GM21619 (cell line): ENCODE results near the gene PRIMPOL.
A peak's percentile ranks its signal among the peaks of the same experiment; 100 is the strongest.
"Not testable (repeated sequence)": the region's sequence is repeated elsewhere in the genome, so short reads cannot be mapped to it uniquely, and the experiment has no call there.

Source experiments
- ATAC-seq: cut with Tn5 transposase; IDR thresholded peaks from one replicate; pipeline ENCODE4 v1.9.1; 2021; ENCODE audit not compliant: unreplicated experiment

The PRIMPOL gene

GRCh38 chr4:184636897-184637296, 12.6 kb upstream of the PRIMPOL start:
- no peak for ATAC-seq

DNA sequence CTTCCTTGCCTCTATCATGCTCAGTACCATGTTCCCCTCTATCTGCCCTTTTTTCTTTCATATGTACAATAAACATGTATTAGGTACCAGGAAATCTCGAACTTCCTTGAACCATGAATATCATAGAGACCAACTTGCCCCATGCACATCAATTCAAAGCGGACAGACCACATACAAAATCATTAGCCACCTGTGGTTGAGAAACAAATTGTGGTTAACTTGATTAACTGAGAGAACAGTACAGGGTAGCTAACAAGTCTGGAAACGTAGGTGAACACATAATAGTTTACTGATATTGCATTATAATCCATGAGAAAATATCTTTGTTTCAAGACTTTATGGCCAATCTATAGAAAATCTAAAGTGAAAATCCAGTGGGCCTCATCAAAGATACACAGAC, 8.5 kb upstream of the PRIMPOL start:
- peak; percentile 65 for ATAC-seq

DNA sequence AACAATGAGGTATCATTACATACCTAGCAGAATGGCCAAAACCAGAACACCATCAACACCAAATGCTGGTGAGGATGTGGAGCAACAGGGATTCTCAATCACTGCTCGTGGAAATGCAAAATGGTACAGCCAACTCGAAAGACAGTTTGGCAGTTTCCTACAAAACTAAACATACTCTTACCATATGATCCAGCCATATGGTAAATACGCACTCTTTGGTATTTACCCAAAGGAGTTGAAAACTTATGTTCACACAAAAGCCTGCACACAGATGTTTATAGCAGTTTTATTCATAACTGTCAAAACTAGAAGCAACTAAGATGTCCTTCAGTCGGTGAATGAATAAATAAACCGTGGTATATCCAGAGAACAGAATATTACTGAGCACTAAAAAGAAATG, 8.1 kb upstream of the PRIMPOL start:
- ATAC-seq = no peak

DNA sequence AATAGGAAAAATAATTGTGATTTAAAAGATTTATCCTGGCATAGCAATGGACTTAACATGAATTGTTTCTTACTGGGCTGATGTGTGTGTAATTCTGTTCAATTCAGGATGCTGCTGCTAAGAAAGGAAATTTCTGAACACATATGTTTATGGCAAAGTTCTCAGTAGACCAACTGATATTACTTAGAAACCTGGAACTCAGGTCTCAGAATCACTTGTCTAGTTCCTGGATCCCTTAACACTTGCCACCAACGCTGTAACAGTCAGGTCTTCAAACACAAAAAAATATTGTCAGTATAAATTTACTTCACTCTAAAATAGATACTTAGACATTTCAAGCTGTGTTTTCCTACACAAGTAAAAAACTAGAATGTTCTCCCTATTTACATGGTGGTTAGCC, 5.8 kb upstream of the PRIMPOL start:
- ATAC-seq = no peak

DNA sequence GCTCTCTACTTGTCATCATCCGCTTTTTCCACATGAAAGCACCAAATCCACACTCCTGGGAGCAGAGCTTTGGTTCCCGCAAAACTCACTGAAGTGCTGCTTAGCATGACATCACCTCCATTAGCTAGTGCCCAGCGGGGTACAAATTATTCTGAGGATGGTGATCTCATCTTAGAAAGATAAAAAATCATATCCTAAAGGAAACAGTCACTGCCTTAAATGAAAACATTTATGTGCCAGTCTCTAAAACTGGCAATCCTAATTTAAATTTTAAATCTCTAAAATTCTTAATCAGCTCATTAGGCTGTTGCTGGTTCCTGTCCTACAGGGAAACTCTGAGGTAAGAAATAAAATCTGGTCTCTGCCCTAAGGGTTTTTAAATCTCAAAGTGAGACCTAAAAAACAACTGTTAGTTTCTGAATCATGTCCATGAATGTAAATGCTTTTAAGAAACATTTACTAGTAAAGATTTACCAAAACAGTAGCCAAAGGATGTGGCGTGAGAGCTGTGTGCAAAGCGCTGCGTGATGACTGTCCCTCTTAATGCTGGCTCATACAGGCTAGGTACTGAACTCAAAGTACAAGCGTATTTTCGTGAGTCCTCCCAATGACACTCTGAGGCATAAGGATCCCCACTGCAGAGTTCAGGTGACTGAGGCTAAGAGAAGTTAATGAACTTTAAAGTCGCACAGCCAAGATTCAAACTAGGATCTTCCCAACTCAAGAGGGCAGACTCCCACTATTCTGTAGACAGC, 4.8 kb upstream of the PRIMPOL start:
- no peak for ATAC-seq

DNA sequence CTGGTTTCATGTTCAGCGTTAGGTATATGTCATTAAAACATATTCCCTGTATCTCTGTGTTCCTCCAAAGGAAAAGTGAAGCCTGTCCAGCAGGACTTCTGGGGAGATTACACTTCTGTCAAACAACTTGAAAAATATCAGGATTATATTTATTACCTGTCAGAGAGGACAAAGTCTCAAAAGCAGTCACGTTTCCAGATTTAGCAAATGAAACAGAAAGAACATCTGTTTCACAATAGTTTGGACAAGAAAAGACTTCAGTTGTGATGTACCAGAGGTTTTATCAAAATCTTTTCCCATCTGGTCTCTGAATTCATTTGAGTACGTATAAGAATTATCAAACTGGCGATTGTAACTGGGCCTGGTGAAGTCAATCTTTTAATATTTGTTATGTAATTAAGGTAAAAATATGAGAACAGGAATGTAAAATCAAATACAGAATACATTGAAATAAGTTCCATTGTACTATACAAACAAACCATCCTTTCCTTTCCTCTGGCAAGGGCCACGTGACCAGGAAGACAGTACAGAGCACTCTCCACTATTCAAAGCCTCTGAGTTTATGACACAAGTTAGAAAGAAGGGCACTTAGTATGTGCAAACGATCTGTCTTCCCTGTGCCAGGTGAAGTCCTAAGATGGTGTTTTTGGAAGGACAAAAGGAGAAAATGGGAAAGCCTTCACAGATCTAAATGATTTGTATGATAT, 3.5 kb upstream of the PRIMPOL start:
- no peak for ATAC-seq

GRCh38 chr4:184647266-184648053, 2.1 kb upstream of the PRIMPOL start:
- no peak for ATAC-seq

GRCh38 chr4:184648054-184648312, 1.6 kb upstream of the PRIMPOL start:
- no peak for ATAC-seq

DNA sequence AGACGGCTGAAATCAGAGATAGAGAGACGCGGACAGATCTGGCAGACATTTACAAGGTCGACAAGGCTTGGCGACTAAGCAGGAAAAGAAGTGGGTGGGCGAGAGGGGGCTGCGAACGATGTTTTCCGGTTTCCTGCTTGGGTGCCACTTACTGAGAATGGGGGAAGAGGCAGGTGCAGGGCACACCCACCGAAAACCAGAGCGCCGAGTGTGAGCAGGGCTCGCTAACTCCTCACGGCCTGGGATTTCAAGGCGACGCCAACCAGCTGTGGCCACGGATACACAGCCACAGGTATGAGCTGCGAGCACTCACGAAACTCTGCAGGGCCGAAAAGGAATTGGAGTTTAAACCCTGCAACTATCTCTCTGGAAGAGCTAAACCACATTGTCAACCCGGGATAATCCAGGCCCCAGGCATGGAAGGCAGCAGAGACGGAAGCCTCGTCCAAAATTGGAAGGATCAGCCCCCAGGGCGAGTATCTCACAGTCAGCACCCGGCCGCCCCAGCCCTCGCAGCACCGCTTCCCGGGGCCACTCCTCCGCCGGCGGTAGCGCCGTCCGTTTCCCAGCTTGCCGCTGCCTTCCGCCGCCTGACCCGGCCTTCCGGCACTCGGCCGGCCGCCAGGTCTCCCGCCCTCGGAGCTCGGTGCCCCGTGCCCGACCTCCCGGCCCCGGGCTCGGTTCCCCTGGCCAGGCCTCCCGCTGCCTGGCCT, 1.1 kb upstream of the PRIMPOL start:
- ATAC-seq = peak; percentile 31

DNA sequence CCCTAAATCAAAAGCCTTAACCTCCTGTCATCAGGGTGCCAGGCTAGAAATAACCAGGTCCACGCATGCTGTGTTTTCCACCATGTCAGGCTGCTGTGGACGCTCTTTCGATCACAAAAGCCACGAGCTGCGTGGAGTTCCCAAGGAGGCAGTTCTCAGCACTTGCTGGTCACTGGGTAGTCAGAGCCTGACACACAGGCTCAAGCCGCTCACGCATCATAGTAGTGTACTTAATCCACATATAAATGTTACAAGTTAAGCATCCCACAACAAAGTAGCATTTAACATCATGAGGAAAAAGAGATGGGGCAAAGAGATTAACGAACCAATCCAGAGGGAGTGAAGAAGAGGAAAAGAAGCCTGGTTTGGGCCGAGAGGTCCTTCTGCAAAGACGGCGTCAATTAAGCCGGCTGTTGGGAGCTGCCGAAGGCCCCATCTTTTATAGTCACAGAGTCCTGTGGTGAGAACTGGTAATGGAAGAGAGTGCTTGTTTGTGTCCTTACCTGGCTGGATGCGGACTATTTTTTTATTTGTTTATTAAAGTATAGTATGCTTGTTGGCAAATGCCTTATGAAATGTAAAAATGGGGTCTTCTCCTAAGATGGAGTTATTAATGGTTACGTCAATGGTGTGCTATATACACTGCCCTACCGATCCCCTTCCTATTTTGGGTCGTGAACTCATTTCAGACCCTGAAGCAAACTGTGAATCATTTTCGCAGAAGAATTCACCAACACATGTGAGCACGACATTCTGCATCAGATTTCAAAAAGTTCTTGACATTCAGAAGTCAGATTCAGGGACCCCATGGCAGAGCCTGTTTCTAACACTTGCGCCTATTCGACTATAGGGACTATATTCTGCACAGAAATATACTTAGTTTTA, 675 bp downstream of the PRIMPOL start:
- peak; percentile 13 for ATAC-seq

GRCh38 chr4:184651899-184652298, 2.4 kb downstream of the PRIMPOL start:
- no peak for ATAC-seq

DNA sequence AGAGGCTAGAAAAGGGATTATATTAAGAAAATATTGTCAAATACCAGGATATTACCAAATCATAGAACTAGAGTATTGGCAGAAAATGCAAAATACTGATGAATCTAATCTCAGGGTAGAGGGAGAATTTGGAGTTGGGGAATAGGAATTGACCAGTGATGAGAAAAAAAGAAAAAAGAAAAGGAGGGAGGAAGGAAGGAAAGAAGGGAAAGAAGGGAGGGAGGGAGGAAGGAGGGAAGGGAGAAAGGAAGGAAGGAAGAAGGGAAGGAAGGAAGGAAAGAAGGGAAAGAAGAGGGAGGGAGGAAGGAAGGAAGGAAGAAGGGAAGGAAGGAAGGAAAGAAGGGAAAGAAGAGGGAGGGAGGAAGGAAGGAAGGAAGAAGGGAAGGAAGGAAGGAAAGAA, 3.1 kb downstream of the PRIMPOL start:
- ATAC-seq = not testable (repeated sequence)

DNA sequence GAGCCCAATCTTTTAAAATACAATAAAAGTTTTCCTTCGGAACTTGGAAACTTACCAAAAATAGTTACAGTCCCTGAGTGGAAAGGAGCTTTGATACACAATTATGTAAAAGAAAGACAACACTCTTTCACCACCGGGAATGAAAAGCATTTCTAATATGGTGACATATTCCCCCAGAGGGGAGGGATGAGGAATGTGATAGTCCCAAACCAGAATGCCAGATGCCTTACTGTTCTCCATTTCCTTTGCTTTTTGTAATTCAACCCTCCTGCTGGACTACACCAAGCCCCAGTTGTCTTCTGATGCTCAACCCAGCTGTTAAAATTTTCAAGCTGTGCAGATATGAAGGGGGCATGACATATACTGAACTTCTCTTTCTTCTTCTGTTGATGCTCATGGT, 4.1 kb downstream of the PRIMPOL start:
- no peak for ATAC-seq

DNA sequence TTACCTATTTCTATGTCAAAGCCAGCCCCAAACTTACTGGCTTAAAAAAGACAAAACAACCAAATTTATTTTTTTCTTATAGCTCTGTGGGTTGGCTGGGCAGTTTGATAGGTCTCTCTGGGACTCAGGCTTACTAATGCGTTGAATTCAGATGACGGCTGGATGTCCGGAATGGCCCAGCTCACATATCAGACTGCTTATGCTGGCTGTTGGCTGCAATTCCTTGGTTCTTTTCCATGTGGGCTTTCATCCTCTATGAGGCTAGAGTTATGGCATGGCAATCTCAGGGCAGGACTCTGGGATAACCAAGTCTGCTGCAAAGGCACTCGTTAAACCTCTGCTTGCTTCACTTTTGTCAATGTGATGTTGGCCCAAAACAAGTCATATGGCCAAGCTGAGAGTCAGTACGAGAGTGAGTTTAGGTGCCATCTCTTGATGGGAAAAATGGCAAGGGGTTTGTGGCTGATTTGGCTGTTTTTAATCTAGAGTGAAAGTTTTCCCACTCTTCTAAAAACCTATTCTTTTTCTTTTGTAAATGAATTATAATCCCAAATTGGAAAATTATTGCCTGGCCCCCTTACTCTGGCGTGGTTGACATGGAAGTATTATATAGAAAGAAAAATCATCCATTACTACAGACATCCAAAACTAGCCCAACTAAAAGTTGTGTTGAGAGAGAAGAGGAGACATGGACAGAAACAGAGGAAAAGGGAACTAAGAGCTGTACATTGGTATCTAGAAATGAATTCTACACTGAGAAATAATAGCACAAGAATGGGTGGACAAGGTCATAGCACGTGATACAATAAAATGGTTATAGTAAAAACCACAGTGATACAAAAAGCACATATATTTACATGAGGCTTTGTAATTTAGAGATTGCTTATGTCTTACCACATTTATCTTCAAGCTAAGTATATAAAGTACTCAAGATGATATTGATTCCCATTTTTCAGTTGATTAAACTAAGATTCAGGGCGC, 6.6 kb downstream of the PRIMPOL start:
- ATAC-seq = no peak

- no peak for ATAC-seq
These were observed 7.6 kb downstream of the PRIMPOL start for GRCh38 chr4:184657144-184657543.

DNA sequence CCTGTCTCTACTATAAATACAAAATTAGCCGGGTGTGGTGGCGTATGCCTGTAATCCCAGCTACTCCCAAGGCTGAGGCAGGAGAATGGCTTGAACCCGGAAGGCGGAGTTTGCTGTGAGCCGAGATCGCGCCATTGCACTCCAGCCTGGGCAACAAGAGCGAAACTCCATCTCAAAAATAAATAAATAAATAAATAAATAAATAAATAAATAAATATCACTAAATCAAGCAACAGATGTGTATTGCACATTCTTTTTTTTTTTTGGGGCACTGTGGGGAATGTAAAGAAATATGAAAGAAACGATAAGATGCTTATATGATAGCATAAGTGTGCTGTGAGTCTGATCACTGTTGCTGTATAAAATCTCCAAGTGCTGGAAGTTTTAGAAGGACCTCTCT, 8.3 kb downstream of the PRIMPOL start:
- not testable (repeated sequence) for ATAC-seq

DNA sequence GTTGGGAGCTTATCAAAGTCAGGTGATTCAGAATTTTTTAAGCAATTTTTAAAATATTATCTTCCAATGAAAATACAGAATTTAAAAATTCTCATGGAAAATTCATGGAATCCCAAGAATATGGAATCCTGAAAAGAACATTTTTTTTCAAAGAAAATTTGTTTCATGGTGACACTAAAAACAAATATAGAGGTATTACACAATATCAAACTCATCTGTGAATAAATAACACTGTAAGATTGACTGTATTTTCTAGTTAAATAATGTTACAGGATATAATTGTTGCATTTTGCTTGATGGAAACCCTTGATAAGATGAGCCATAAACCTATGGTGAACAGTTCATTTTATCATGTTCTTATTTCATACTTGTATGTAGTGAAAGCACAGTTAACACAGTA, 11.4 kb downstream of the PRIMPOL start:
- ATAC-seq = no peak

- ATAC-seq = no peak
These were observed 12.7 kb downstream of the PRIMPOL start for GRCh38 chr4:184662236-184662635.

- ATAC-seq = no peak
These were observed 15.1 kb downstream of the PRIMPOL start for GRCh38 chr4:184664445-184665210.
